Upper lobe of right lung (tissue), 1 donor: ENCODE results near the gene PIF1. TPM values are rescaled to one million over a fixed set of nuclear protein-coding genes. Genes with fewer than 3 reads are reported as not detected.

Source experiments
- ATAC-seq: fragments of 200-7000 bp; cut with Tn5 transposase; one replicate; pipeline ENCODE4 v1.9.1; 2020; ENCODE audit warnings: mild to moderate bottlenecking, moderate library complexity
- DNase-seq: peaks from one replicate; pipeline ENCODE4 v3.0.0-alpha.2; 2020
- H3K27ac ChIP-seq: fragments of 200-600 bp; one replicate; pipeline ENCODE4 v1.8.0; 2022
- H3K27me3 ChIP-seq: fragments of 200-600 bp; one replicate; pipeline ENCODE4 v1.8.0; 2022; ENCODE audit warnings: mild to moderate bottlenecking
- H3K36me3 ChIP-seq: fragments of 200-600 bp; one replicate; pipeline ENCODE4 v1.8.0; 2022
- H3K4me1 ChIP-seq: fragments of 200-600 bp; one replicate; pipeline ENCODE4 v1.8.0; 2022
- H3K4me3 ChIP-seq: fragments of 200-600 bp; one replicate; pipeline ENCODE4 v1.8.0; 2022; ENCODE audit warnings: mild to moderate bottlenecking
- H3K9me3 ChIP-seq: fragments of 200-600 bp; one replicate; pipeline ENCODE4 v1.8.0; 2022
- CTCF ChIP-seq: fragments of 200-600 bp; IDR thresholded peaks from one replicate; pipeline ENCODE4 v1.8.0; 2022; ENCODE audit warnings: antibody characterized with exemption
- intact Hi-C: fragments of 100-400 bp; cut with DNase I; formaldehyde crosslinking; loops from one replicate; pipeline ENCODE4 v1.11.0; 2022
- total RNA-seq: library from RNA; stranded (reverse); fragmentation: NEBNext Ultra II Directional; extraction: Animal tissue kit (Norgen Biotek cat#: 25700); gene quantifications from one replicate; pipeline ENCODE4 v1.2.1, GENCODE V29; 2021
- donor health status: DM: no; HTN: yes; CAD: no; lungs with severe emphysema.

PIF1 gene
- total RNA-seq, 1 donor from 2014 or later = 0.67 TPM

- no peaks in the 10 kb centered on the region for H3K4me1 ChIP-seq
- H3K36me3 ChIP-seq = no peaks in the 10 kb centered on the region
- H3K9me3 ChIP-seq = no peaks in the 10 kb centered on the region
- TF ChIP-seq CTCF = no peak
- H3K27me3 ChIP-seq = no peaks in the 10 kb centered on the region
- no peak for ATAC-seq
- no peak overlapping the region for H3K27ac ChIP-seq
- intact Hi-C loops = no loop called here
- no peak for DNase-seq
- H3K4me3 ChIP-seq = no peak overlapping the region
Observed at GRCh38 chr15:64792282-64792681, 33.2 kb downstream of the PIF1 start.

GRCh38 chr15:64791401-64791800, 34.0 kb downstream of the PIF1 start:
- Histone ChIP-seq H3K36me3 (no peaks in the 10 kb centered on the region), H3K4me3 (no peak overlapping the region), H3K4me1 (no peaks in the 10 kb centered on the region), H3K27ac (no peak overlapping the region), H3K27me3 (no peaks in the 10 kb centered on the region), H3K9me3 (no peaks in the 10 kb centered on the region)
- TF ChIP-seq CTCF = no peak
- intact Hi-C loops = no loop called here
- ATAC-seq (no peak), DNase-seq (no peak)

- intact Hi-C loops = no loop called here
- H3K4me1 ChIP-seq = no peaks in the 10 kb centered on the region
- no peak overlapping the region for H3K4me3 ChIP-seq
- no peaks in the 10 kb centered on the region for H3K9me3 ChIP-seq
- H3K27ac ChIP-seq = no peak overlapping the region
- DNase-seq (no peak), ATAC-seq (no peak)
- H3K36me3 ChIP-seq = no peaks in the 10 kb centered on the region
- no peak for TF ChIP-seq CTCF
- H3K27me3 ChIP-seq = no peaks in the 10 kb centered on the region
Observed at GRCh38 chr15:64783796-64784195, 41.7 kb downstream of the PIF1 start.

- no peaks in the 10 kb centered on the region for H3K9me3 ChIP-seq
- H3K36me3 ChIP-seq = no peaks in the 10 kb centered on the region
- no peak overlapping the region for H3K27ac ChIP-seq
- intact Hi-C loops = no loop called here
- H3K27me3 ChIP-seq = no peaks in the 10 kb centered on the region
- TF ChIP-seq CTCF = no peak
- DNase-seq (no peak), ATAC-seq (no peak)
- H3K4me1 ChIP-seq = no peaks in the 10 kb centered on the region
- H3K4me3 ChIP-seq = no peak overlapping the region
Observed at GRCh38 chr15:64782751-64783150, 42.7 kb downstream of the PIF1 start.

GRCh38 chr15:64781299-64781698, 44.1 kb downstream of the PIF1 start:
- Histone ChIP-seq H3K9me3 (no peaks in the 10 kb centered on the region), H3K27ac (no peak overlapping the region), H3K4me3 (no peak overlapping the region), H3K36me3 (no peaks in the 10 kb centered on the region), H3K27me3 (peaks cover 4% of the 10 kb centered on the region), H3K4me1 (peaks cover under 1% of the 10 kb centered on the region)
- TF ChIP-seq CTCF = no peak
- no peak for DNase-seq
- intact Hi-C loops = no loop called here
- no peak for ATAC-seq

GRCh38 chr15:64780600-64781156, 44.8 kb downstream of the PIF1 start:
- no peak for TF ChIP-seq CTCF
- H3K27ac ChIP-seq = no peak overlapping the region
- peaks cover 10% of the 10 kb centered on the region for H3K27me3 ChIP-seq
- intact Hi-C loops = no loop called here
- H3K36me3 ChIP-seq = no peaks in the 10 kb centered on the region
- ATAC-seq = no peak
- no peak overlapping the region for H3K4me3 ChIP-seq
- peaks cover 5% of the 10 kb centered on the region for H3K4me1 ChIP-seq
- H3K9me3 ChIP-seq = no peaks in the 10 kb centered on the region
- DNase-seq = no peak
